HG03558 (cell line): ENCODE results near the gene TMEM167B.
"Not testable (repeated sequence)": the region's sequence is repeated elsewhere in the genome, so short reads cannot be mapped to it uniquely, and the experiment has no call there.

ENCODE experiments used
- ATAC-seq: cut with Tn5 transposase; IDR thresholded peaks from one replicate; pipeline ENCODE4 v1.9.1; 2021; ENCODE audit warnings: moderate number of reproducible peaks; ENCODE audit not compliant: unreplicated experiment; ENCODE audit errors: extremely low read depth

The TMEM167B gene

GRCh38 chr1:109112652-109113285 is 22.2 kb downstream of the TMEM167B start:
- no peak for ATAC-seq

- no peak for ATAC-seq
These were observed 23.2 kb downstream of the TMEM167B start, which contains the start of gene ELAPOR1 for GRCh38 chr1:109113590-109114341. Gene ELAPOR1 (plus strand): TSS chr1:109114115. CDS start chr1:109114184, 69 bp downstream.

- no peak for ATAC-seq
These were observed 23.7 kb downstream of the TMEM167B start for GRCh38 chr1:109114342-109114674.

DNA sequence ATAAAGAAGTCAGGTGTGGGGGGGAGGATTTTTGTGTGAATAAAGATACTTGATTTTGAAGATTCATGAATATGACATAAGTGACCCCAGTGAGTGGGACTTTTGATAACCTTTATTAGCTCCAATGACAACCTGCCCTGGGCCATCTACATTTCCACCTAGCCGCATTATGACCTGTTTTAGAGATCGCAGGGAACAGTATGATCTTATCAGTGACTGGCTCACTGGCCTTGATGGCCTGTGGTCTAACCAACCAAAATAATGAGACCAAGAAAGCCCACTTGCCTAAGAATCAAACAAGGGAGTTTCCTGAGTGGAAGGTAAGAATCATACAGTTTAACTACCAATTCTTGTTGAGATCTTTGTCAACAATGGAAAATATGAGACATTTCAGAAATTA is 25.1 kb downstream of the TMEM167B start:
- no peak for ATAC-seq

DNA sequence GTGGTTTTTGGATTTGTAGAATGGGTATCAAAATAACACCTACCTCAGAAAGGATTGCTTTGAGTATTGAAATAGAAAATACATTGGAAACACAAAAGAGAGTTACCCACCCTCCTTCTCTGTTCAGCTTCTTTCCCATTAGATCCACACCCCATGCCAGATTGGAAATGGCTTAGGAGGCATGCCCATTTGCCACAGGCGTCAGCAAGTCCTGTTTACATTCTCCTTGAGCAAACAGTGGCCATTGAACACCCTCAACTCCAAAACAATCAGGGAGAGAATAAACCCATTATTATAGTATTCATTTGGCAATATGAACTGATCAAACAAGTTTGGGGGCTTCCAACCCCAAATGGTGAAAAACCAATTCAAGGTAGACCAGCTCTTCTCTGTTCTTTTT is 25.7 kb downstream of the TMEM167B start:
- no peak for ATAC-seq

DNA sequence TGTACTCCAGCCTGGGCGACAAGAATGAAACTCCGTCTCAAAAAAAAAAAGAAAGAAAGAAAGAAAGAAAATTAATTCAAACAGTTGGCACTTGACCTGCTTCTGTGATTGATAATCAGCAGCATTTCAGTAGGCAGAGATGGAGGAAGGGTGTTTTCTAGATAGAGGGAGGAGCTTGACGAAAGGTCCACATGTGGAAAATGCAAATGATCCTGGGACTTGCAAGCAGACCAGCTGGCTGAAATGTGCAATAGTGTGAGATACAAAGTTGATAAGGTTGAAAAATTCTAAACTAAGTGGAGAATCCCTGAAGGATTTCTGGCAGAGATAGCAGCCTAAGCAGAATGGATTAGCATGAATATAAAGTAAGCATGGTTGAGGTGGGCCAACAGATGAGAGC is 27.5 kb downstream of the TMEM167B start:
- ATAC-seq = no peak

- ATAC-seq = no peak
These were observed 29.8 kb downstream of the TMEM167B start for GRCh38 chr1:109120356-109120755.

DNA sequence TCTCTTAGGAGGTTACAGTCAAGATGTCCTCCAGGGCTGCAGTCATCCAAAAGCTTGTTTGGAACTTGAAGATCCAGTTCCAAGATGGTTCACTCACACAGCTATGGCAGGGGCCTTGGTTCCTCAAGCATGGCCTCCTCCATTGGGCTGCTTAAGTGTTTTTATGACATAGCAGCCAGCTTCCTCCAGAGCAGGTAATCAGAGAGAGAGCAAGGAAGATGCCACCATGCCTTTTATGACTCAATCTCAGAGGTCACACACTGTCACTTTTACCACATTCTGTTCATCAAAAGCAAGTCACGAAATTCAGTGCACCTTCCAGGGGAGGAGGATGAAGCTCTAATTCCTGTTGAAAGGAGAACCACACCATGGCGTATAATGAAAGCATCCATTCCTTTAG is 40.5 kb downstream of the TMEM167B start:
- ATAC-seq = no peak

DNA sequence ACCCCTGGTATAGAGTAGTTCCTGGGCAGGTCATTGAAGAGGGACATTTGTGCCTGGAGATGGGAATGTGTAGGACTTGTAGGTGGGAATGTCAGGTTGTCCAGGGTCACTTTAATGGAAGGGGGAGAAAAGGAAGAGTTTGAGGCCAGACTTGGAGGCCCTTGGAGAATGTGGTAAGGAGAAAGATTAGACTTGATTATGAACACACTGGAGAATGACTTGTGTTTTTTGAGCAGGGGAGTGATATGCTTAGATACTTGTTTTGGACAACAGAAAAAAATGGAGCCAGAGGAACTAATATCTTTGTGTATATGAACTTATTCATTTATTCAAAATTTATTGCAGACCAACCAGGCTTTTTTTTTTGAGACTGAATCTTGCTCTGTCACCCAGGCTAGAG is 41.2 kb downstream of the TMEM167B start:
- no peak for ATAC-seq

DNA sequence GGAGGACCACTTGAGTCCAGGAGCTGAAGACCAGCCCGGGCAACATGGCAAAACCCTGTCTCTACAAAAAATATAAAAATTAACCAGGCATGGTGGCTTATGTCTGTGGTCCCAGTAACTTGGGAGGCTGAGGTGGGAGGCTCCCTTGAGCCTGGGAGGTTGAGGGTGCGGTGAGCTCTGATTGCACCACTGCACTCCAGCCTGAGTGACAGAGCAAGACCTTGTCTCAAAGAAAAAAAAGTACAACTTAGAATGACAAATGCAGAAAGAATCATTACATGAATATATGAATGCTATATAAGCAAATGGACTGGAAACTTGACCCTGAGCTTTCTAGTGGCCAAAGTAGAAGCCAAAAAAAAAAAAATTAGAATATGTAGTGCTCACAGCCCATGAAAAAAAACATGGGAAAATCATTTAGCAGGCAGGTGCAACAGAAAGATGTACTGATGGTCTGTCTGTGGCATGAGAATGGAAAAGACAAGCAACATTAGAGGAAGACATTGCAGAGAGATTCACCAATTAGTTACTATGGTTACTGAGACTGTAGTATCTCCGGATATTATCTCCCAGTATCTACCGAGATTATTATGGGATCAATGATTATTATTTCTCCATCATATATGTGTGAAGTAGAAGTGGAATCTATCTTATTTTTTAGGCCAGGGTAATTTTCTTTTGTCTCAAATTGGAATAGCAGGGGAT is 42.6 kb downstream of the TMEM167B start:
- ATAC-seq = no peak

DNA sequence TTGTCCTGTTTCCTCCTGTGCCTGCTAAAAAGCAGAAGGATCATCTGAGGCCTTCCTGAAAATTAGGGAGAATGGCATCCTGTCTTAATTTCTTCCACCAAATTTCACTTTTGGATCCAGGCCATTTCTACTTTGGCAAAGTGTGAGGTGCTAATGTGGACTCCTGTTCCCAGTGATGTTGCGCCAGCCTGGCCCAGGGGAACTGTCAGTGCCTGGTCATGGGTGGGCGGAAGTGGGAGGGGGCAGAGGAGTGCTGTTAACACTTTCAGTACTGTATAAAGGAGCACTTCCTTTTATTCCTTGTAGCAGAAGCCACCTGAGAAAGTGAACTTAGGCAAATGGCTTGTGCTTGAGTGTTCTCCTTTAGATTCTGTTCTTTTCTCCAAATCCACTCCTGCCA is 43.3 kb downstream of the TMEM167B start:
- no peak for ATAC-seq

DNA sequence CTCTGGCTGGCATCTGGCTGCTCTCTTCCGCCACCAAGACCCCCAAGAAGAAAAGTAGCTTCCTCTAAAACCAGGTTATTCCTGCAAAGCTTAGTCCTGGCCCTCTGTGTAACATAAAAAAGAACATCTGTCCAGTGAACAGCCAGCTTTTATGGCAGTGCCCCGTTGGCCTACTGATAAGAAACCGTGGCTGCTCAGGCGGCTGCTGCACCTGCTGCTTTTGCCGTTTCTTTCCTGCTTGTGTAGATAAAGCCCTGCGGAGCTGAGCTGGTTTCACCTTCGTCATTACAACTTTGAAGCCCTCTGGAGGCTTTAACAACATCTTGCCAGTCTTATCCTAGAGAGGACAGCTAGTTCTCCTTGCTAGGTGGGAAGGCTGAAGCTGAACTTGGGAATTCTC is 43.9 kb downstream of the TMEM167B start:
- no peak for ATAC-seq

DNA sequence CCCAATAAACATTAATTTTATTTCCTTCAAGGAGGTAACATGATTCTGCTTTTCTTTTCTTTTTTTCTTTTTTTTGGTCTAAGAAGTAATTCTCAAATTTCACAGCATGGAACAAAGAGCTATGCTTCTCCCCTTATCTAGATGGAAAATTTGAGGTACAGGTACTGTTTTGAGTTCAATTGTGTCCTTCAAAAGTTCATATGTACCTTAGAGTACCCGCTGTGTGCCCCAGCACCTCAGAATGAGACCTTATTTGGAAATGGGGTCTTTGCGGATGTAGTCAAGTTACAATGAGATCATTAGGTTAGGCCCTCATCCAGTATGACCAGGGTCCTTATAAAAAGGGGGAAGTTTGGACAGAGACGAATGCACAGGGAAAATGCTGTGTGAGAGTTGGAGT is 45.4 kb downstream of the TMEM167B start:
- no peak for ATAC-seq

DNA sequence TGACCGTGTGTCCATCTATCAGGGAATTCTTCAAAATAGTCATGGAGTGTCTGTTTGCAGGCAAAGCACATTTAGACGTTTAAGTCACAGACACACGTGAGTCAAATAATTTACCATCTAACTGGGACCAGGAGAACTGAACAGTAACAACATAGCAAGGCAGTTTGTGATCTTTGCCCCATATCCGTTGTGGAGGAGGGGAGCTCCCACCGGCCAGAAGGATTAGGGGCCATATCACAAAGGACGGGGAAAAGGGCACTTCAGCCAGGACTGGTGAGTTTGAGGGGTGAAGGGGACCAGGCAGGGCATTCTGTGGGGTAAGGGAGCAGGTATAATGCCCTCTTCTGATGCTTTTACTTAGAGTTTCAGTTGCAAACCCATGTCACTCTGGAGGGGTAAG is 46.2 kb downstream of the TMEM167B start:
- ATAC-seq = no peak

DNA sequence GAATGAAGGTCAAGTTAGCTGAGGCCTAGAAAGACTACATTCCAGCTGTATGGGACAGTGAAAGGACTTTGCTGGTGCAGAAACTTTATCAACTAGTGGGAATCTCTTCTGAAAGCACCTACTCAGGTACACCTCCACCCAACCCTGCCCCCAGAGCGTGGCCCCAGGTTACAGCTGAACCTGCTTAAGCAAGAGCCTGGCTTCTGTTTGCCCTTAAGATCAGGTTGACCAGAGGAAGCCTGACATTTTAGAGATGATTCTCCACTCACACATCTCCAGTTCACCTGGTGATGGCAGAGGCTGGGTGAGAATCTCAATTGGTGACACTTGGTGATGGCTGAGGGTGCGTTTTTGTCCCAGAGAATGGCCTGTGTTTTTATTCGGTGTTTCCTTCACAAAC is 47.4 kb downstream of the TMEM167B start:
- ATAC-seq = no peak

DNA sequence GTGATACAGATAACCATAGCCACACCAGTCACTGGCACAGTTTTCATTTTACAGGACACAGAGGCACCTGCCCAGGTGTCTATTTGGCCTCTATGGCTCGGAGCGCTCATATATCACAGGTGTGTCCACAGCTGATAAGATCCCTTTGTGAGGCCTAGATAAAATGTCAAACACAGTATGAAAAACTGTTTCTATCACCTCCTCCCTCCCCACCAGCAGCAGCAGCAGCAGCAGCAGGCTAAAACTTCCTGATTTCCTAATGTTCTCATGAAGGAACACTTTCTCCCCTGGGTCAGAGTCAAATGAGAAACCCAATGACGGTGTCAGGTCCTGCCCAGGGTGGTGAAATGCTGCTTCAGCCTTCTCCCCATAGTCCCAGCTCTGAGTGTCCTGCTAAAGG is 47.8 kb downstream of the TMEM167B start:
- no peak for ATAC-seq

DNA sequence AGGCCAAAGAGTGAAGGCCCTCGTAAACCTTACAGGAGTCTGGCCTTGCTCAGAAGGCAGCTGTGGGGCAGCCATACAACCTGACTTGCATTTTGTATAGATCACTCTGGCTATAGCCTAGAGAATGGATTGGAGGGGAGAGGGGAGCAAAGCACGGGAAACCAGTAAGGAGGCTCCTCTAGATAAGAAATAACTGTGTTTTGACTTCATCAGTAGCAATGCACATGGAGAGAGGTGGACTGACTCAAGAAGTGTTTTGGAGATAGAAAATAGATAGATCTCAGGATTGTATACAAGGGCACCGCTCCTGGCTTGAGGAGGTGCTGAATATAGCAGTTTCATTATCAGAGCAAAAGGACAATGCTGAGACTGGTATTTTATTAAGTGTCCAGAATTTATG is 49.8 kb downstream of the TMEM167B start:
- ATAC-seq = no peak

DNA sequence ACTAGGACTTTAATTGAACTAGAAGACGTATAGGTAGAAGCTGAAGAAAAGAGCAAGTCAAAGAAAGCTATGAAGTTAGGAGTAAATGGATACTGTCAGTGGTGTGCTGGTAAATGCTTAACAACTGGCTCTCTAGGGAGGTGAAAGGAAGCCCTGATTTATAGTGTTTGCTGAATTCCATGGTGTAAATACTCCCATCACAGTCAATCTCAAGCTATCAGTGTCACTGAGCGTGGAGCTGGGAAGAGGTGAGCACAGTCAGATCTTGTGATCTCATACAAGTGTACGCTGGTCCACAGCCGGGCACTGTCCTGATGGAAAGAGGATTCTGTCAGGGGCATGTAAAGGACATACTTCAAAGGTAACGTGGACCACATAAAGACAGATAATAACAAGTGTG is 51.7 kb downstream of the TMEM167B start:
- no peak for ATAC-seq

- ATAC-seq = not testable (repeated sequence)
These were observed 52.2 kb downstream of the TMEM167B start for GRCh38 chr1:109142725-109143124.
